ENCODE data around the gene REG1B. TPM values are rescaled to one million over a fixed set of nuclear protein-coding genes. Genes with fewer than 3 reads are reported as not detected.

The REG1B gene
- not detected in 2 replicates for total RNA-seq
- long read RNA-seq, result 0 reads

- H3K27ac Mint-ChIP-seq (ENCODE audit: unreplicated experiment), result no peak within 1 kb of the TSS
- no peak within 1 kb of the TSS for H3K4me3 Mint-ChIP-seq (ENCODE audit: unreplicated experiment)
- no peaks in the 10 kb centered on the region for H3K27me3 Mint-ChIP-seq (ENCODE audit: unreplicated experiment)
- H3K9me3 Mint-ChIP-seq (ENCODE audit: unreplicated experiment), result peaks cover 6% of the 10 kb centered on the region
- DNase-seq (ENCODE audit: extremely low spot score, unreplicated experiment), result no peak
- H3K36me3 Mint-ChIP-seq (ENCODE audit: unreplicated experiment), result no peaks in the 10 kb centered on the region
- no peaks in the 10 kb centered on the region for H3K4me1 Mint-ChIP-seq (ENCODE audit: unreplicated experiment)
- TF ChIP-seq CTCF (IDR thresholded peaks at IDR 0.05), result no peak
Measured at GRCh38 chr2:79087785-79088364, at the start of gene REG1B. TSS of gene REG1B (minus strand) at chr2:79087993. CDS start at chr2:79087612, 381 bp downstream.

- TF ChIP-seq CTCF (IDR thresholded peaks at IDR 0.05), result no peak
- Mint-ChIP-seq H3K27me3 (ENCODE audit: unreplicated experiment) (no peaks in the 10 kb centered on the region), H3K9me3 (ENCODE audit: unreplicated experiment) (peaks cover 28% of the 10 kb centered on the region), H3K36me3 (ENCODE audit: unreplicated experiment) (no peaks in the 10 kb centered on the region), H3K4me1 (ENCODE audit: unreplicated experiment) (no peaks in the 10 kb centered on the region), H3K4me3 (ENCODE audit: unreplicated experiment) (no peak overlapping the region), H3K27ac (ENCODE audit: unreplicated experiment) (no peak overlapping the region)
- no peak for DNase-seq (ENCODE audit: extremely low spot score, unreplicated experiment)
Measured at GRCh38 chr2:79131687-79132086, 43.9 kb upstream of the REG1B start.

GRCh38 chr2:79129804-79130203 lies 42.0 kb upstream of the REG1B start:
- DNase-seq (ENCODE audit: extremely low spot score, unreplicated experiment), result no peak
- H3K27ac Mint-ChIP-seq (ENCODE audit: unreplicated experiment), result no peak overlapping the region
- no peaks in the 10 kb centered on the region for H3K27me3 Mint-ChIP-seq (ENCODE audit: unreplicated experiment)
- TF ChIP-seq CTCF (IDR thresholded peaks at IDR 0.05), result no peak
- peaks cover 16% of the 10 kb centered on the region for H3K9me3 Mint-ChIP-seq (ENCODE audit: unreplicated experiment)
- no peak overlapping the region for H3K4me3 Mint-ChIP-seq (ENCODE audit: unreplicated experiment)
- no peaks in the 10 kb centered on the region for H3K36me3 Mint-ChIP-seq (ENCODE audit: unreplicated experiment)
- H3K4me1 Mint-ChIP-seq (ENCODE audit: unreplicated experiment), result no peaks in the 10 kb centered on the region

GRCh38 chr2:79129260-79129659 lies 41.5 kb upstream of the REG1B start:
- Mint-ChIP-seq H3K36me3 (ENCODE audit: unreplicated experiment) (no peaks in the 10 kb centered on the region), H3K4me3 (ENCODE audit: unreplicated experiment) (no peak overlapping the region), H3K9me3 (ENCODE audit: unreplicated experiment) (peaks cover 16% of the 10 kb centered on the region), H3K4me1 (ENCODE audit: unreplicated experiment) (no peaks in the 10 kb centered on the region), H3K27ac (ENCODE audit: unreplicated experiment) (no peak overlapping the region), H3K27me3 (ENCODE audit: unreplicated experiment) (no peaks in the 10 kb centered on the region)
- no peak for TF ChIP-seq CTCF (IDR thresholded peaks at IDR 0.05)
- DNase-seq (ENCODE audit: extremely low spot score, unreplicated experiment), result no peak

- no peak for TF ChIP-seq CTCF (IDR thresholded peaks at IDR 0.05)
- Mint-ChIP-seq H3K9me3 (ENCODE audit: unreplicated experiment) (peaks cover 14% of the 10 kb centered on the region), H3K4me1 (ENCODE audit: unreplicated experiment) (no peaks in the 10 kb centered on the region), H3K27ac (ENCODE audit: unreplicated experiment) (no peak overlapping the region), H3K36me3 (ENCODE audit: unreplicated experiment) (no peaks in the 10 kb centered on the region), H3K27me3 (ENCODE audit: unreplicated experiment) (no peaks in the 10 kb centered on the region), H3K4me3 (ENCODE audit: unreplicated experiment) (no peak overlapping the region)
- no peak for DNase-seq (ENCODE audit: extremely low spot score, unreplicated experiment)
Measured at GRCh38 chr2:79128406-79128805, 40.6 kb upstream of the REG1B start.

Measured in osteocyte (in vitro differentiated cells).